K562 (cell line): ENCODE results near the gene PPP1R14B. TPM values are rescaled to one million over a fixed set of nuclear protein-coding genes. Genes with fewer than 3 reads are reported as not detected.
A peak's percentile ranks its signal among the peaks of the same experiment; 100 is the strongest.

ENCODE experiments used
- CEBPZ ChIP-seq: fragments of 150-350 bp; IDR thresholded peaks from 2 replicates; pipeline ENCODE4 v1.6.1; 2014; ENCODE audit warnings: low read depth, mild to moderate bottlenecking, low read length, borderline replicate concordance
- CREB3 ChIP-seq: fragments of 450-650 bp; conservative IDR thresholded peaks from 2 replicates; pipeline ENCODE4 v1.6.1; 2016; ENCODE audit warnings: missing genetic modification characterization, low read depth, mild to moderate bottlenecking, missing compliant biosample characterization, moderate library complexity
- EGR1 ChIP-seq: fragments of 450-650 bp; conservative IDR thresholded peaks from 2 replicates; pipeline ENCODE4 v1.6.1; 2017; ENCODE audit warnings: mild to moderate bottlenecking
- KLF6 ChIP-seq: fragments of 250-450 bp; sonication (Bioruptor Pico); IDR thresholded peaks from 2 replicates; pipeline ENCODE4 v1.4.0; 2020; ENCODE audit warnings: mild to moderate bottlenecking, moderate library complexity, borderline replicate concordance
- RAD21 ChIP-seq, 2 experiments: fragments of 250-450 bp in 1 of 2; fragments of 450-650 bp in 1 of 2; sonication (Bioruptor Pico) in 1 of 2; formaldehyde crosslinking in 1 of 2; IDR thresholded peaks in 1 of 2; conservative IDR thresholded peaks in 1 of 2; 2 replicates each; pipeline versions ENCODE4 v1.4.0 to v1.8.0; 2020 to 2022; ENCODE audit warnings: mild to moderate bottlenecking in 2 of 2, moderate library complexity in 1 of 2
- ZNF639 ChIP-seq, 2 experiments: fragments of 200-800 bp in 1 of 2; sonication (Bioruptor generic) in 1 of 2; sonication (generic) in 1 of 2; formaldehyde crosslinking in 1 of 2; IDR thresholded peaks in 1 of 2; conservative IDR thresholded peaks in 1 of 2; 2 replicates each; pipeline versions ENCODE4 v1.5.0 to v1.6.1; 2016 to 2020; ENCODE audit warnings: missing compliant biosample characterization in 1 of 2, missing genetic modification characterization in 1 of 2, missing genetic modification reagents in 1 of 2
- ZNF830 ChIP-seq: fragments of 250-450 bp; sonication (Bioruptor Pico); IDR thresholded peaks from 2 replicates; pipeline ENCODE4 v1.5.0; 2021; ENCODE audit warnings: mild to moderate bottlenecking
- polyA plus RNA-seq, 8 experiments: library from polyadenylated mRNA; depleted of rRNA in 4 of 8; stranded (reverse) in 5 of 8; unstranded in 3 of 8; fragments of >200 nt; fragmentation: Nextera tagmentation in 2 of 8; fragmentation: Illumina TruSeq in 1 of 8; extraction: Ambion mirVana in 2 of 8; extraction: Trizol in 1 of 8; gene quantifications; 2 replicates each; pipeline versions ENCODE4 v1.2.1 to v1.2.3, GENCODE V29; 2011 to 2014; ENCODE audit warnings: inconsistent platforms in 1 of 8, missing spikeins in 1 of 8
- total RNA-seq, 7 experiments: library from RNA; depleted of rRNA in 6 of 7; stranded (reverse); fragments of >200 nt in 6 of 7; fragmentation: Illumina TruSeq in 2 of 7; extraction: Trizol in 2 of 7; gene quantifications; 2 replicates each; pipeline versions ENCODE4 v1.2.1 to v1.2.3, GENCODE V29; 2011 to 2021; ENCODE audit warnings: low replicate concordance in 1 of 7
- TF ChIP-seq, protein P1 (sequence below): fragments of 250-450 bp; sonication (Bioruptor Pico); IDR thresholded peaks from 2 replicates; pipeline ENCODE4 v1.5.0; 2020; ENCODE audit warnings: mild to moderate bottlenecking
- TF ChIP-seq, protein P2 (sequence below): fragments of 250-450 bp; sonication (Bioruptor Pico); IDR thresholded peaks from 2 replicates; pipeline ENCODE4 v1.4.0; 2020

Gene PPP1R14B
- total and polyA plus RNA-seq, 9 of the 15 experiments (the other 6 are each of a cell fraction or from before 2014, with no cell fraction given), result 7.7 to 566 (median 212) TPM

- TF ChIP-seq ZNF639 (CRISPR knock-in tag; conservative IDR thresholded peaks at IDR 0.05 in 1 of 2, IDR thresholded peaks at IDR 0.05 in 1 of 2) (peak; percentile 47 to 89; a peak in 1 of 4 replicates), KLF6 (CRISPR knock-in tag) (no peak), CREB3 (tag) (no peak), ZNF830 (CRISPR knock-in tag) (0 out of 2 replicates have a peak, but pooled peaks have one; percentile 37), EGR1 (peak; percentile 83), RAD21 (CRISPR knock-in tag; conservative IDR thresholded peaks at IDR 0.05 in 1 of 2, IDR thresholded peaks at IDR 0.05 in 1 of 2) (0 out of 4 replicates have a peak, but pooled peaks of 1 of the 2 experiments have one; percentile 7), CEBPZ (no peak)
- TF ChIP-seq, protein P1, sequence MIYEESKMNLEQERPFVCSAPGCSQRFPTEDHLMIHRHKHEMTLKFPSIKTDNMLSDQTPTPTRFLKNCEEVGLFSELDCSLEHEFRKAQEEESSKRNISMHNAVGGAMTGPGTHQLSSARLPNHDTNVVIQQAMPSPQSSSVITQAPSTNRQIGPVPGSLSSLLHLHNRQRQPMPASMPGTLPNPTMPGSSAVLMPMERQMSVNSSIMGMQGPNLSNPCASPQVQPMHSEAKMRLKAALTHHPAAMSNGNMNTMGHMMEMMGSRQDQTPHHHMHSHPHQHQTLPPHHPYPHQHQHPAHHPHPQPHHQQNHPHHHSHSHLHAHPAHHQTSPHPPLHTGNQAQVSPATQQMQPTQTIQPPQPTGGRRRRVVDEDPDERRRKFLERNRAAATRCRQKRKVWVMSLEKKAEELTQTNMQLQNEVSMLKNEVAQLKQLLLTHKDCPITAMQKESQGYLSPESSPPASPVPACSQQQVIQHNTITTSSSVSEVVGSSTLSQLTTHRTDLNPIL (CRISPR knock-in tag), result no peak
- TF ChIP-seq, protein P2, sequence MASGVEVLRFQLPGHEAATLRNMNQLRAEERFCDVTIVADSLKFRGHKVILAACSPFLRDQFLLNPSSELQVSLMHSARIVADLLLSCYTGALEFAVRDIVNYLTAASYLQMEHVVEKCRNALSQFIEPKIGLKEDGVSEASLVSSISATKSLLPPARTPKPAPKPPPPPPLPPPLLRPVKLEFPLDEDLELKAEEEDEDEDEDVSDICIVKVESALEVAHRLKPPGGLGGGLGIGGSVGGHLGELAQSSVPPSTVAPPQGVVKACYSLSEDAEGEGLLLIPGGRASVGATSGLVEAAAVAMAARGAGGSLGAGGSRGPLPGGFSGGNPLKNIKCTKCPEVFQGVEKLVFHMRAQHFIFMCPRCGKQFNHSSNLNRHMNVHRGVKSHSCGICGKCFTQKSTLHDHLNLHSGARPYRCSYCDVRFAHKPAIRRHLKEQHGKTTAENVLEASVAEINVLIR (CRISPR knock-in tag), result no peak
These were observed 38.5 kb upstream of the PPP1R14B start, which contains the start of gene GPR137 (continued) for GRCh38 chr11:64284962-64285884.
